Keratinocyte (primary cell): ENCODE measurements around the gene NELL2. TPM values are rescaled to one million over a fixed set of nuclear protein-coding genes. Genes with fewer than 3 reads are reported as not detected.

Source experiments
- DNase-seq: peaks from one replicate; pipeline ENCODE4 v3.0.0-alpha.2; 2011; ENCODE audit warnings: low read depth, missing footprints, low spot score
- FAIRE-seq: peaks from 2 replicates; lab custom pipeline; 2011; peaks lifted over from hg19 to GRCh38; lab: Jason Lieb, UNC
- H2AFZ ChIP-seq: 2 replicates; pipeline ENCODE4 v1.6.0; 2012; ENCODE audit warnings: low read length, control low read depth, inconsistent platforms; ENCODE audit not compliant: control insufficient read depth
- H3K27ac ChIP-seq: 2 replicates; pipeline ENCODE4 v1.5.1; 2011; ENCODE audit warnings: low read length; ENCODE audit not compliant: control insufficient read depth, insufficient read depth
- H3K27me3 ChIP-seq: 3 replicates; pipeline ENCODE4 v1.6.0; 2011; ENCODE audit warnings: low read length; ENCODE audit not compliant: control insufficient read depth, insufficient read depth; ENCODE audit errors: extremely low read depth
- H3K36me3 ChIP-seq, 2 experiments: 2 replicates in 1 of 2; 3 replicates in 1 of 2; pipeline ENCODE4 v1.5.1; 2011; ENCODE audit warnings: low read length in 2 of 2, mild to moderate bottlenecking in 1 of 2; ENCODE audit not compliant: control insufficient read depth in 2 of 2, insufficient read depth in 2 of 2; ENCODE audit errors: extremely low read depth in 1 of 2
- H3K4me1 ChIP-seq: 3 replicates; pipeline ENCODE4 v1.5.1; 2011; ENCODE audit warnings: low read length; ENCODE audit not compliant: control insufficient read depth, insufficient read depth; ENCODE audit errors: extremely low read depth
- H3K4me2 ChIP-seq: 3 replicates; pipeline ENCODE4 v1.6.0; 2011; ENCODE audit warnings: low read depth, low read length; ENCODE audit not compliant: control insufficient read depth, insufficient read depth; ENCODE audit errors: extremely low read depth
- H3K4me3 ChIP-seq, 3 experiments: fragments of 200-600 bp in 1 of 3; sonication (generic) in 1 of 3; 2 replicates in 2 of 3; 3 replicates in 1 of 3; pipeline ENCODE4 v1.5.1; 2011 to 2016; ENCODE audit warnings: low read length in 3 of 3, mild to moderate bottlenecking in 3 of 3, control low read depth in 2 of 3, inconsistent platforms in 1 of 3, low read depth in 1 of 3, mixed read lengths in 1 of 3, mixed run types in 1 of 3, moderate library complexity in 1 of 3; ENCODE audit not compliant: control insufficient read depth in 2 of 3, insufficient read depth in 2 of 3; ENCODE audit errors: extremely low read depth in 1 of 3
- H3K79me2 ChIP-seq: 2 replicates; pipeline ENCODE4 v1.6.0; 2012; ENCODE audit warnings: low read length; ENCODE audit not compliant: control insufficient read depth, insufficient read depth
- H3K9ac ChIP-seq: 3 replicates; pipeline ENCODE4 v1.6.0; 2011; ENCODE audit warnings: low read length; ENCODE audit not compliant: control insufficient read depth, insufficient read depth; ENCODE audit errors: extremely low read depth
- H3K9me1 ChIP-seq: 3 replicates; pipeline ENCODE4 v1.6.0; 2011; ENCODE audit warnings: low read length; ENCODE audit not compliant: control insufficient read depth, insufficient read depth; ENCODE audit errors: extremely low read depth
- H3K9me3 ChIP-seq: 2 replicates; pipeline ENCODE4 v1.5.1; 2012; ENCODE audit warnings: low read depth, low read length; ENCODE audit not compliant: control insufficient read depth
- H4K20me1 ChIP-seq: 3 replicates; pipeline ENCODE4 v1.6.0; 2011; ENCODE audit warnings: low read length; ENCODE audit not compliant: control insufficient read depth, insufficient read depth; ENCODE audit errors: extremely low read depth
- EZH2 ChIP-seq: IDR thresholded peaks from one replicate; pipeline ENCODE4 v1.6.1; 2012; ENCODE audit warnings: inconsistent platforms, mild to moderate bottlenecking, low read length, moderate library complexity
- dilution Hi-C: fragments of 300-500 bp; cut with MboI; formaldehyde crosslinking; loops from one replicate; pipeline ENCODE4 v1.7.0; 2020; ENCODE audit warnings: low sequenced_read_pairs; ENCODE audit not compliant: extremely low pct_ligation_motif_present
- polyA plus RNA-seq, 5 experiments: library from polyadenylated mRNA; depleted of rRNA in 3 of 5; stranded (reverse) in 3 of 5; stranded (forward) in 1 of 5; unstranded in 1 of 5; fragments of >200 nt; gene quantifications; 1 replicate in 1 of 5; 2 replicates in 3 of 5; 3 replicates in 1 of 5; pipeline versions ENCODE4 v1.2.1 to v1.2.3, GENCODE V29; 2011 to 2012; ENCODE audit warnings: missing spikeins in 2 of 5, low read depth in 1 of 5, low replicate concordance in 1 of 5
- TF ChIP-seq, protein P1 (sequence below), 3 experiments: IDR thresholded peaks in 1 of 3; conservative IDR thresholded peaks in 1 of 3; optimal IDR thresholded peaks in 1 of 3; 2 replicates in 2 of 3; 3 replicates in 1 of 3; pipeline versions ENCODE3 to v1.5.1; 2011; ENCODE audit warnings: low read length in 3 of 3, mild to moderate bottlenecking in 3 of 3, moderate library complexity in 2 of 3, control low read depth in 1 of 3, inconsistent platforms in 1 of 3; ENCODE audit not compliant: insufficient read depth in 2 of 3; ENCODE audit errors: extremely low read depth in 1 of 3

The NELL2 gene
- polyA plus RNA-seq, 1 donor (not counting 4 experiments of a cell fraction or from before 2014, with no cell fraction given): 0.58 TPM

GRCh38 chr12:44626883-44627282 lies 249.2 kb downstream of the NELL2 start:
- no peak for TF ChIP-seq EZH2
- TF ChIP-seq, protein P1, sequence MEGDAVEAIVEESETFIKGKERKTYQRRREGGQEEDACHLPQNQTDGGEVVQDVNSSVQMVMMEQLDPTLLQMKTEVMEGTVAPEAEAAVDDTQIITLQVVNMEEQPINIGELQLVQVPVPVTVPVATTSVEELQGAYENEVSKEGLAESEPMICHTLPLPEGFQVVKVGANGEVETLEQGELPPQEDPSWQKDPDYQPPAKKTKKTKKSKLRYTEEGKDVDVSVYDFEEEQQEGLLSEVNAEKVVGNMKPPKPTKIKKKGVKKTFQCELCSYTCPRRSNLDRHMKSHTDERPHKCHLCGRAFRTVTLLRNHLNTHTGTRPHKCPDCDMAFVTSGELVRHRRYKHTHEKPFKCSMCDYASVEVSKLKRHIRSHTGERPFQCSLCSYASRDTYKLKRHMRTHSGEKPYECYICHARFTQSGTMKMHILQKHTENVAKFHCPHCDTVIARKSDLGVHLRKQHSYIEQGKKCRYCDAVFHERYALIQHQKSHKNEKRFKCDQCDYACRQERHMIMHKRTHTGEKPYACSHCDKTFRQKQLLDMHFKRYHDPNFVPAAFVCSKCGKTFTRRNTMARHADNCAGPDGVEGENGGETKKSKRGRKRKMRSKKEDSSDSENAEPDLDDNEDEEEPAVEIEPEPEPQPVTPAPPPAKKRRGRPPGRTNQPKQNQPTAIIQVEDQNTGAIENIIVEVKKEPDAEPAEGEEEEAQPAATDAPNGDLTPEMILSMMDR (optimal IDR thresholded peaks at IDR 0.05 in 1 of 3, IDR thresholded peaks at IDR 0.05 in 1 of 3, conservative IDR thresholded peaks at IDR 0.05 in 1 of 3; ENCODE audit: extremely low read depth in 1 of 3, insufficient read depth in 2 of 3, low read length in 3 of 3): no peak
- Histone ChIP-seq H3K9ac (no peak overlapping the region), H3K4me1 (no peaks in the 10 kb centered on the region), H3K36me3 (no peaks in the 10 kb centered on the region), H4K20me1 (no peaks in the 10 kb centered on the region), H2AFZ (no peak overlapping the region), H3K27ac (no peak overlapping the region), H3K4me2 (no peak overlapping the region), H3K9me1 (no peaks in the 10 kb centered on the region), H3K9me3 (no peaks in the 10 kb centered on the region), H3K79me2 (no peaks in the 10 kb centered on the region), H3K4me3 (no peak overlapping the region), H3K27me3 (no peaks in the 10 kb centered on the region)
- FAIRE-seq: no peak
- DNase-seq: no peak
- dilution Hi-C loops: no loop called here

GRCh38 chr12:44618946-44619345 lies 257.2 kb downstream of the NELL2 start:
- Histone ChIP-seq H3K79me2 (no peaks in the 10 kb centered on the region), H4K20me1 (no peaks in the 10 kb centered on the region), H3K27me3 (no peaks in the 10 kb centered on the region), H3K4me3 (no peak overlapping the region), H3K9me1 (no peaks in the 10 kb centered on the region), H3K36me3 (no peaks in the 10 kb centered on the region), H3K4me2 (no peak overlapping the region), H2AFZ (no peak overlapping the region), H3K9ac (no peak overlapping the region), H3K27ac (no peak overlapping the region), H3K9me3 (no peaks in the 10 kb centered on the region), H3K4me1 (no peaks in the 10 kb centered on the region)
- FAIRE-seq: no peak
- no peak for DNase-seq
- no peak for TF ChIP-seq EZH2
- TF ChIP-seq, protein P1 (optimal IDR thresholded peaks at IDR 0.05 in 1 of 3, IDR thresholded peaks at IDR 0.05 in 1 of 3, conservative IDR thresholded peaks at IDR 0.05 in 1 of 3; ENCODE audit: extremely low read depth in 1 of 3, insufficient read depth in 2 of 3, low read length in 3 of 3): no peak
- dilution Hi-C loops: no loop called here
